Activated T-helper 1 cell treated with anti-CD3 and anti-CD28 coated beads, Interleukin-2, amount 50 U/mL, for 16 hours (primary cell): ENCODE measurements around the gene HBZ.
A peak's percentile ranks its signal among the peaks of the same experiment; 100 is the strongest.
"Not testable (repeated sequence)": the region's sequence is repeated elsewhere in the genome, so short reads cannot be mapped to it uniquely, and the experiment has no call there.

Experiments
- DNase-seq, 2 donors: peaks; one replicate each; pipeline ENCODE4 v3.0.0-alpha.2; 2020; ENCODE audit warnings: low read depth in 1 of 2, low spot score in 1 of 2

HBZ gene

GRCh38 chr16:133716-134115 is 18.7 kb upstream of the HBZ start:
- DNase-seq: no peak

GRCh38 chr16:138049-138417 is 14.4 kb upstream of the HBZ start:
- DNase-seq: peak in 1 of 2 donors; percentile 6

- no peak for DNase-seq
Measured at GRCh38 chr16:140175-140857, 12.1 kb upstream of the HBZ start.

GRCh38 chr16:142405-142967 is 10.0 kb upstream of the HBZ start:
- no peak for DNase-seq

GRCh38 chr16:143047-143446 is 9.4 kb upstream of the HBZ start:
- no peak for DNase-seq

GRCh38 chr16:143456-143855 is 9.0 kb upstream of the HBZ start:
- DNase-seq: no peak

GRCh38 chr16:144797-145252 is 7.6 kb upstream of the HBZ start:
- no peak for DNase-seq

- no peak for DNase-seq
Measured at GRCh38 chr16:146646-147045, 5.8 kb upstream of the HBZ start.

GRCh38 chr16:149024-149660 is 3.3 kb upstream of the HBZ start:
- DNase-seq: no peak

- not testable (repeated sequence) for DNase-seq
Measured at GRCh38 chr16:153129-153521, 681 bp downstream of the HBZ start.

GRCh38 chr16:153550-154216 is 1.2 kb downstream of the HBZ start:
- not testable (repeated sequence) for DNase-seq

- DNase-seq: no peak
Measured at GRCh38 chr16:154217-155030, 2.0 kb downstream of the HBZ start.

GRCh38 chr16:155031-155398 is 2.6 kb downstream of the HBZ start:
- DNase-seq: no peak

- no peak for DNase-seq
Measured at GRCh38 chr16:159136-159849, 6.8 kb downstream of the HBZ start.

GRCh38 chr16:160242-160641 is 7.8 kb downstream of the HBZ start:
- not testable (repeated sequence) for DNase-seq

- DNase-seq: no peak
Measured at GRCh38 chr16:160691-161190, 8.3 kb downstream of the HBZ start.

GRCh38 chr16:162271-162991 is 10.0 kb downstream of the HBZ start:
- no peak for DNase-seq

- not testable (repeated sequence) for DNase-seq
Measured at GRCh38 chr16:163139-163538, 10.7 kb downstream of the HBZ start.

GRCh38 chr16:163696-164095 is 11.3 kb downstream of the HBZ start:
- not testable (repeated sequence) for DNase-seq
